NK-92 treated with Interleukin-12 subunit alpha and Interleukin-12 subunit beta, amount 100 ng/mL, for 24 hours (cell line): ENCODE results near the gene HOXA7.

Experiments
- DNase-seq: peaks from one replicate; lab custom pipeline; 2025; lab: John Stamatoyannopoulos, UW

The HOXA7 gene

DNA sequence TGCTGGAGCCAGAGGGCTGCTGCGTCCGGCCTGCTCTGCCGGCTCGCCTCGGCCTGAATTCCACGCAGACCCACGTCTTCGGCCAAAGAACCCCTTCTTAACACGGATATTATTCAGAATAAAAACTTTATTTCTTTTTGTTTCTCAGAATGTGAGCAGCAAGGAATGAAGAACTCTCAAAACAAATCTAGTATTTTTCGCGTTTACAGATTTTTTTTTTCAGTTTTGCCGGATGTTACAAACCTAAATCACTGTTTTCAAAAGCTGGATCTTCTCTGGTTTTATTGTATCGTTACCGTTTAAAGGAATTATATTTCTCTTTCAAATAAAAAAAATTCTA, 49.6 kb downstream of the HOXA7 start:
- DNase-seq, result no peak

- no peak for DNase-seq
These were observed 50.1 kb downstream of the HOXA7 start for GRCh38 chr7:27106181-27106900.

- DNase-seq, result no peak
These were observed 51.0 kb downstream of the HOXA7 start for GRCh38 chr7:27105301-27106031.

DNA sequence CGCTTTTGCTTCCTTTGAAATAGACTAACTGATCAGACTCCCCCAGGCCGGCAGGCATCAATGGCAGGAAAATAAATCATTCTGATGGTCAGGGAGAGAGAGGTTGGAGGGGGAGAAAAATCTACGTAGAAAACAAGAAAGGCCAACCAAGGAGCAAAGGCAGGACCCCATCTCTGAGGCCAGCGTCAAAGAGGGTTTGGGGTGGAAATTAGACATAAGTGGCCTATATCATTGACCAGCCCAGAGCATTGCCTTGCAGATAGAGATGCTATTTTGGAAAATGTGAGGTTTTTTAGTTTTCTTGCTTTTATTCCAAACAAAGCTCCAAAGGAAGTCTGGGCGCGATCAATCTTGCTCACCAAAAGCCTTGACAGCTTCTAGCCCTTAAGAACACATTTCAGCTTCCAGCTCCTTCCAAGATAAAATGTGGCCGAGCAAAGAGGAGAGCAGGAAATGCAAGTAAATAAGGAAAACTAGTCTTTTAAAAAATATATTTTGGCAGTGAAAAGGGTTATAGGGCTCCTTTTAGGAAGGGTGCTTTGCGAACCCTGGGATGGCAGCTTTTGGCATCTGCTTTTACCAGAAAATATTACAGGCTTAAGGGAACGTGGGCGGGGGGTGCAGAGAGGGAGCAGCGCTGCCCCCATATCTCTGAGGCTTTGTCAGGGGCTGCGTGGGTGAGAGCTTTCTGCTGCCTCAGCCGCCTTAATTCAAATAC, 52.0 kb downstream of the HOXA7 start:
- DNase-seq, result no peak
